Measurements from ENCODE around the gene TRA2A.
"Not testable (repeated sequence)": the region's sequence is repeated elsewhere in the genome, so short reads cannot be mapped to it uniquely, and the experiment has no call there.

The TRA2A gene

GRCh38 chr7:23531794-23532489 lies at the start of gene TRA2A:
TRA2A (minus strand) TSS chr7:23531981; CDS start chr7:23531824, 157 bp downstream.
- peak; percentile 98 for DNase-seq

DNA sequence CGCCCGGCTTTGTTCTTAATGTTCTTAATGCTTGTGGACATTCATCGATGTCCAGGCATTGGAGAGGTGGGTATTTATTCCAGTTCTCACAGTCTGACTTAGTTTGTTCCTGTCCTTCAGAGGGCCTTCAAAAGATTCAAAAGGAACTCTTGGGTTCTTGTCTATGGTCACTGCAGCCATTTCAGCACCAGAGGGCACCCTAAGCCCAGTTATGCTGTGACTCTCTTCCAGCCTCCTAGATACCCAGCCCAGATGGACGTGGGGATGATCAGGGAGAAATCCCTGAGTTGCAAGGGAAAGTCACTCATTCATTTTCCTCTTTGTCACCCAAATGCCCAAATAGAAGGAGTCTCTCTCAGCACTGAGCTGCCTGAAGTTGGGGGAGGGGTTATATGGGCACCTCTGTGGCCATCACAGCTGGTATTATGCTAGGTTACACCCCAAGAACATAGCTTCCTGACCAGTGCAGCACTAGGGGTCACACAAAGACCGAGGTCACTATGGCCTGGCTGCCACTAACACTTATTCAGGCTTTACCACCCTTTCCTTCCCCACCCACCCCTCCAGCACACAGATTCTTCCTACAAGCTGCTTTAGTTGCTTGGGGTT lies 38.9 kb upstream of the TRA2A start:
- DNase-seq = peak; percentile 74

DNA sequence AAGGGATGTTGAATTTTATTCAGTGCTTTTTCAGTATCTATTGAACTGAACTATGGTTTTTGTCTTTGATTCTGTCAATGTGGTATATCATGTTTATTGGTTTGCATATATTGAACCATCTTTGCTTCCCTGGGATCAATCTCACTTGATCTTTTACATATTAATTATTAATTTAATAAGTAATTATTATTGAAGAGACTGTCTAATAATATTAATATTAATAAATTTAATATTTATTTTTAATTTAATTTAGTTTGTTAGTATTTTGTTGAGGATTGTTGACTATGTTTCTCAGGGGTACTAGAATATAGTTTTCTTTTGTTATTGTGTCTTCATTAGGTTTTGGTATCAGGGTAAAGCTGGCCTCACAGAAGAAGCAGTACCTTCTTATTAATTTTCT lies 26.5 kb upstream of the TRA2A start:
- no peak for DNase-seq

DNA sequence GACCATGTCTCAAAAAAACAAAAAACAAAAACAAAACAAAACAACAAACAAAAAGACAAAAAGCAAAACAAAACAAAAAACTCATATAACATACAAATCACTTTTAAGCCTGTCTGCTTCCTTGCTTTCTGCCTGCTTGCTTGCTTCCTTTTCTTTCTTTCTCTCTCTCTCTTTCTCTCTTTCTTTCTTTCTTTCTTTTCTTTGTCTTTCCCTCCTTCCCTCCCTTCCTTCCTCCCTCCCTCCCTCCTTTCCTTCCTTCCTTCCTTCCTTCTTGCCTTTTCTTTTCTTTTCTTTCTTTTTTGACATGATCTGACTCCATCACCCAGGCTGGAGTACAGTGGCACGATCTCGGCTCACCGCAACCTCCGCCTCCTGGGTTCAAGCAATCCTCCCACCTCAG lies 15.9 kb upstream of the TRA2A start:
- DNase-seq = no peak

- DNase-seq = peak; percentile 78
Measured at GRCh38 chr7:23546897-23547572, 15.3 kb upstream of the TRA2A start.

DNA sequence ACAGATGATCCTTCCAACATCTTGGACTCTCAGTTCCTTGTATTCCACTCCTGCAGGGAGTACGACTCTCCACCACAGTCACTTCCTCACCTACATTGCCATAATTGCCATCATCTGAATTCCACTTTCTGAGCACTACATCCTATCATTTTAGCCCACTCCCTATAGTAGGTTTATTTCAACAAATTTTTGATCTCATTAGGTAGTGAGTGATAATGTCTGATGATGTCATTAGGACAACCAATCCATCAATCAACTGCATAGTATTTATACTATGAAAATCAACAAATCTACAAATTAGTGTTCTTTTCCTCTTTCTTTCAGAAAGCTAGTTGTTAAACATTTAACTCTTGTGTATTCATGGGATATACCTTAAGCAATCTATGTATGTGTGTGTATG lies 13.7 kb upstream of the TRA2A start:
- DNase-seq = no peak

GRCh38 chr7:23544913-23545354 lies 13.2 kb upstream of the TRA2A start:
- DNase-seq = peak; percentile 15

- DNase-seq = no peak
Measured at GRCh38 chr7:23542752-23543151, 11.0 kb upstream of the TRA2A start.

DNA sequence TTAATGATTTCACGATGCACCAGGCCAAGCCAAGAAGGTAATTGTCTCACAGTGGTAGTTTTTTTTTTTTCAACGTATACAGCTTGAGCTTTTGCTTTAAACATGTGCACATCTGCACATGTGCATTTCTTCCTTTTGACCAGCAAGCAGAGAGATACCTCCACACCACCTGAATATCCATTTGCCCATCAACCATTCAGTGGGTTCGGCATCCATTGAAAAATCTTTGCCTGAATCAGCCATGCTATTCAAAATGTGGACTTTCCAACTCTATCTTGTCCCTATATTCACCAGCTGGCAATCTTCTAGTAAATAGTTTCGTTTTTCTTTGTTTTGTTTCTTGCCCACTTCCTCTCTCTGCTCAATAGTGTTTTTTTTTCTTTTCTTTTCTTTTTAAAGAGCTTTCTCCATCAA lies 7.7 kb upstream of the TRA2A start:
- no peak for DNase-seq

DNA sequence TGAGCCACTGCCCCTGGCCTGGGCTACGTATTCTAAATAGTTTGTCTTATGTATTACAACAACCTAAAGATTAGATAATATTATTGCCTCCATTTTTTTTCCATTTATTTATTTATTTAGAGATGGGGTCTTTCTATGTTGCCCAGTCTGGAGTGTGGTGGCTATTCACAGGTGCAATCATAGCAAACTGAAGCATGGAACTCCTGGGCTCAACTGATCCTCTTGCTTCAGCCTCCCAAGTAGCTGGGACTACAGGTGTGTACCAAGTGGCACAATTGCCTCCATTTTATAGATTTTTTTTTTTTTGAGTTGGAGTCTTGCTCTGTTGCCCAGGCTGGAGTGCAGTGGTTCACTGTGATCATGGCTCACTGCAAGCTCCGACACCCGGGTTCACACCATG lies 6.5 kb upstream of the TRA2A start:
- no peak for DNase-seq

DNA sequence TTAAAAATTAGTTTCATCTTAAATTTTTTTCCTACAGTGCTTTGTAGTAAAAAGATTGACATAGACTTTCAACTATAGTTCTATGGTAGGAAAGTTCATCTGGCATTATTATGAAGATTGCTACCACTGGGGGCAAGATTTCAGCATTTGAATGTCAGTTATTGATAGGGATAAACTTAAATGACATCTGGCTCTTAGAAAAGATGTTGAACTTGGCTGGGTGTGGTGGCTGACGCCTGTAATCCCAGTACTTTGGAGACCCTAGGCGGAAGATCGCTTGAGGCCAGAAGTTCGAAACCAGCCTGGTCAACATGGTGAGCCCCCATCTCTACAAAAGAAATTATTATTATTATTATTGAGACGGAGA lies 1.4 kb upstream of the TRA2A start:
- DNase-seq = no peak

GRCh38 chr7:23532490-23533237 lies 883 bp upstream of the TRA2A start:
- DNase-seq = no peak

GRCh38 chr7:23531050-23531793 lies 559 bp downstream of the TRA2A start:
- peak; percentile 17 for DNase-seq

- no peak for DNase-seq
Measured at GRCh38 chr7:23530405-23530804, 1.4 kb downstream of the TRA2A start.

DNA sequence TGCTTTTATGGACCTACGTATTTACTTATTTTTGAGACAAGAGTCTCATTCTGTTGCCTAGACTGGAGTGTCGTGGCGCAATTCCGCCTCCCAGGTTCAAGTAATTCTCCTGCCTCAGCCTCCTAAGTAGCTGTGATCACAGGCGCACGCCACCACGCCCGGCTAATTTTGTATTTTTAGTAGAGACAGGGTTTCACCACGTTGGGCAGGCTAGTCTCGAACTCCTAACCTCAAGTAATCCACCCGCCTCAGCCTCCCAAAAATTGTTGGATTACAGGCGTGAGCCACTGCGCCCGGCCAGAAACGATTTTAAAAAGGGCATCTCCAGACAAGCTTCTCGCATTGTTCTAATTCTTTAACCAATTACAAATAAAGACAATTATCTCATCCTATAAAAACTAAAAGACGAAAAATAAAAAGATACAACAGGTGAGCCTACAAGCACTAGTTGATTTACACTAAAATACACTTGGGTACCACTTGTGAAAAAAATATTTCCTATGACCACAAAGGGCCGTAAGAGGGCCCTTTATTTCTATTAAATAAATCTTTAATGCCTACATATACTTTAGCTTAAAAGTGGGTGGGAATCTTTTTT lies 2.4 kb downstream of the TRA2A start:
- DNase-seq = no peak

GRCh38 chr7:23525611-23526010 lies 6.2 kb downstream of the TRA2A start:
- not testable (repeated sequence) for DNase-seq

DNA sequence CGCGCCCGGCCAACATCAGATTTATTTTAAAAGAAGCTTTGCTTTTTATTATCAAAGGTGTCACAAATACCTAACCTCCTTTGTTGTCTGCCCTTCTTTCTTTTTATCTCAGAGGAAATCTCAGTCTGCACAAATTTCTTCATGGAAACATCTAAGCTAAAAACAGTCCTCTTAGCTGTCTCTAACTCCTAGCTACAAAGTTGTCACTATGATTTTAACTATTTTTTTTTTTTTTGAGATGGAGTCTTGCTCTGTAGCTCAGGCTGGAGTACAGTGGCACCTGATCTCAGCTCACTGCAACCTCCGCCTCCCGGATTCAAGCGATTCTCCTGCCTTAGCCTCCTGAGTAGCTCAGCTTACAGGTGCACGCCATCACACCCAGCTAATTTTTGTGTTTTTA lies 7.3 kb downstream of the TRA2A start:
- DNase-seq = no peak

DNA sequence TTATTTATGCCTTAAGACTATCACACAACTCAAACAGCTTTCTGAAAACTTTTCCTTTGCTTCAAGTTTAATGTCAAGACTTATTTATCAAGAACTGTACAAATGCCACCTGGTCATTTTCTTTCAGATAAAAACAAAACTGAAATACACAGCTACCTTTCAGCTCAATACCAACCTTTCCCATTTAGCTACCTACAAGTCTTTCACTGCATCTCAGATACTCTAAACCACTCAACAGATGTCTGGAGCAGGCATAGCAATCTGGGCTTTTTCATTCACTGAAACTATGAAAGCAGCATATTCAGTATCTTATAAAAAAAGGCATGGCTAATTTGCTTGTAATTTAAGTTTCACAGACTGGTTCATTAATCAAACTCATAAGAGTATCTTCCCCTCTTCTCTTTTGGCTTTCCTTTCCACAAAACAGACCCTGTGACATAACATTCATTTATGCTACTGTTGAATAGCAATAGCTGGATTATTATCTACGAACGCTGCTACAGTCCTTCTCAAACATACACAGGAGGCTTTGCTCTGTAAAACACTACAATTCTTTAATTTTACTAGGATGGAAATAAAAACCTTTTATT lies 8.2 kb downstream of the TRA2A start:
- DNase-seq = no peak

DNA sequence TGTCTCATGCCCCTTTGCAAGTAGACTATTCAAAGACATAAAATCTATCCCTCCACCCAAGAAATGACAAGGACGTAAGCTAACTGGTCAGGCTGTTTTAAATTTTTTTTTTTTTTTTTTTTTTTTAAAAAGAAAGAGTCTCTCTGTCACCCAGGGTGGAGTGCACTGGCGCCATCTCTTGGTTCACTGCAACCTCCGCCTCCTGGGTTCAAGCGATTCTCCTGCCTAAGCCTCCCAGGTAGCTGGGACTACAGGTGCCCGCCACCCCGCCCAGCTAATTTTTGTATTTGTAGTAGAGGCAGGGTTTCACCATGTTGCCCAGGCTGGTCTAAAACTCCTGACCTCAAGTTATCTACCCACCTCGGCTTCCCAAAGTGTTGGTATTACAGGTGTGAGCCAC lies 11.2 kb downstream of the TRA2A start:
- DNase-seq = no peak

GRCh38 chr7:23514755-23515154 lies 17.0 kb downstream of the TRA2A start:
- DNase-seq = no peak

GRCh38 chr7:23513746-23514145 lies 18.0 kb downstream of the TRA2A start:
- DNase-seq = not testable (repeated sequence)

DNA sequence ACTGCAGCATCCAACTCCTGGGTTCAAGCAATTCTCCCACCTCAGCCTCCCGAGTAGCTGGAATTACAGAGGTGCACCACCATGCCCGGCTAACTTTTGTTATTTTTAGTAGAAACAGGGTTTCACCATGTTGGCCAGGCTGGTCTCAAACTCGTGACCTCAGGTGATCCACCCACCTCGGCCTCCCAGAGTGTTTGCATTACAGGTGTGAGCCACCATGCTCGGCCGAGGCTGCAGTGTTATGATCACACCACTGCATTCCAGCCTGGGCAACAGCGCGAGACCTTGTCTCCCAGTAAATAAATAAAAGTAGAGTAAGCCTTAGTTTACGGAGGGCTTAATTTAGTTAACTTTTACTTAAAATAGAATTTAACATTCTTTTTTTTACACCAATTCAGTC lies 37.8 kb downstream of the TRA2A start:
- no peak for DNase-seq

Data from kidney glomerular epithelial cell (primary cell).